Measurements from ENCODE around the gene PDCD7. TPM values are rescaled to one million over a fixed set of nuclear protein-coding genes. Genes with fewer than 3 reads are reported as not detected.
"Not testable (repeated sequence)": the region's sequence is repeated elsewhere in the genome, so short reads cannot be mapped to it uniquely, and the experiment has no call there.

PDCD7 gene
- total RNA-seq, 3 donors from 2014 or later: 35.0 to 38.7 (median 36.1) TPM

DNA sequence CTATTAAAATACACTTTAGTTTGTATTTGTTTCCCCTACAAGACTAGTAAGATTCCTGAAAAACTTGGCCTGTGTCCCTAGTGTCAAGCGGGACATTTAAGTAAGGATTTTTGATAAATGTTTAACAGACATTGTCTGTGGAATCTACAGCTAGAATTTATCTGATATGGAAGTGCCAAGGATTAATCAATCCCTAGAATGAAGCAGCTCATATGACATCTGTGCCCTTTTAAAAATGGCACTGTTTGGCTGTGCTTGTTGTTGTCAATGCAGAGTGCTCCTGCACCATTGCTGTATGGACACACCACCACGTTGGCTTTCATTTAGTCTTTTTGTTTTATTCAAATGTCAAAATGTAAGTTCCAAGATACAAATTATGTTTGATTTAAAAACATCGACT is 14.3 kb upstream of the PDCD7 start:
- Mint-ChIP-seq H3K4me3 (no peak overlapping the region), H3K27me3 (ENCODE audit: low read depth) (no peaks in the 10 kb centered on the region), H3K36me3 (ENCODE audit: insufficient read depth) (peaks cover 17% of the 10 kb centered on the region), H3K9me3 (no peaks in the 10 kb centered on the region), H3K4me1 (ENCODE audit: low read depth) (no peaks in the 10 kb centered on the region)
- DNase-seq (no peak), ATAC-seq (no peak)

DNA sequence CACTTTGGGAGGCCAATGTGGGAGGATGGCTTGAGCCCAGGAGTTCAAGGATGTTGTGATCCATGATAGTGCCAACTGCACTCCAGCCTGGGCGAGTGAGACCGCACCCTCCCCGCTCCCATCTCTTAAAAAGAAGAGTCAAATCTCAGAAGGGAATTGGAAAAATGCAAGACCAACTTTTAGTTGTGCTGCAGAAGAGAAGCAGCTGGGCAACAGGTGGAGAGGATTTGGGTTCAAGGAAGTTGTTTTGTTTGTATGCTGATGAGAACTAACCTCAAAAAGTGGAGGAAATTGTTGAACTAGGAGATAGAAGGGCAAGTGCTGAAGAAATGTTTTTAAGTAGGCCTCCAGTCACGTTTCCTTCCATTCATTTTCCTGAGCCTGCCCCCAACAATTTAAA is 12.8 kb upstream of the PDCD7 start:
- Mint-ChIP-seq H3K4me3 (no peak overlapping the region), H3K36me3 (ENCODE audit: insufficient read depth) (peaks cover 13% of the 10 kb centered on the region), H3K27me3 (ENCODE audit: low read depth) (no peaks in the 10 kb centered on the region), H3K4me1 (ENCODE audit: low read depth) (no peaks in the 10 kb centered on the region), H3K9me3 (no peaks in the 10 kb centered on the region)
- no peak for ATAC-seq
- no peak for DNase-seq

DNA sequence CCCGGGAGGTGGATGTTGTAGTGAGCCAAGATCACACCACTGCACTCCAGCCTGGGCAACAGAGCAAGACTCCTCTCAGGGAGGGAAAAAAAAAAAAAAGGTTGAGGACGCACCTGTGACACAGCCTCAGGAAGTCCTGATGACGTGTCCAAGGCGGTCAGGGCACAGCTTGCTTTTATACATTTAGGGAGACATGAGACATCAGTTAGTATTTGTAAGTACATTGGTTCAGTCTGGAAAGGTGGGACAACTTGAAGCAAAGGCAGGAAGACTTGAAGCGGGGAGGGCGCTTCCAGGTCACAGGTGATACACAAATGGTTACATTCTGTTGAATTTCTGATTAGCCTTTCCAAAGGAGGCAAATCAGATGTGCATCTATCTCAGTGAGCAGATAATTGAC is 5.0 kb upstream of the PDCD7 start:
- not testable (repeated sequence) for H3K4me1 Mint-ChIP-seq (ENCODE audit: low read depth); H3K4me3 Mint-ChIP-seq; H3K9me3 Mint-ChIP-seq; H3K36me3 Mint-ChIP-seq (ENCODE audit: insufficient read depth); H3K27me3 Mint-ChIP-seq (ENCODE audit: low read depth); ATAC-seq; DNase-seq

DNA sequence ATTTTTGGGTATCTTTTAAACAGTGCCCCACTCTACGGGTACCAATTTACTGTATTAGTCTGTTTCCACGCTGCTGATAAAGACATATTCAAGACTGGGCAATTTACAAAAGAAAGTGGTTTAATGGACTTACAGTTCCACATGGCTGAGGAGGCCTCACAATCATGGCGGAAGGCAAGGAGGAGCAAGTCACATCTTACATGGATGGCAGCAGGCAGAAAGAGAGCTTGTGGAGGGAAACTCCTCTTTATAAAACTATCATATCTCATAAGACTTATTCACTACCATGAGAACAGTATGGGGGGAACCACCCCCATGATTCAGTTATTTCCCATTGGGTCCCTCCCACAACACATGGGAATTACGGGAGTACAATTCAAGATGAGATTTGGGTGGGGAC is 4.3 kb upstream of the PDCD7 start:
- not testable (repeated sequence) for ATAC-seq; H3K27me3 Mint-ChIP-seq (ENCODE audit: low read depth); H3K4me1 Mint-ChIP-seq (ENCODE audit: low read depth); H3K9me3 Mint-ChIP-seq; H3K36me3 Mint-ChIP-seq (ENCODE audit: insufficient read depth); DNase-seq; H3K4me3 Mint-ChIP-seq

DNA sequence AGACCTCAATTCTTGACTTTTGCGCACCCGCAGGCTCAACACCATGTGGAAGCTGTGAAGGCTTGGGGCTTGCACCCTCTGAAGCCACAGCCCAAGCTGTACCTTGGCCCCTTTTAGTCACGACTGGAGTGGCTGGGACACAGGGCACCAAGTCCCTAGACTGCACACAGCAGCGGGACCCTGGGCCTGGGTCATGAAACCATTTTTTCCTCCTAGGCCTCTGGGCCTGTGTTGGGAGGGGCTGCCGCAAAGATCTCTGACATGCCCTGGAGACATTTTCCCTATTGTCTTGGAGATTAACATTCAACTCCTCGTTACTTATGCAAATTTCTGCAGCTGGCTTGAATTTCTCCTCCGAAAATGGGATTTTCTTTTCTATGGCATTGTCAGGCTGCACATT is 3.5 kb upstream of the PDCD7 start:
- not testable (repeated sequence) for H3K9me3 Mint-ChIP-seq; H3K4me3 Mint-ChIP-seq; H3K36me3 Mint-ChIP-seq (ENCODE audit: insufficient read depth); ATAC-seq; DNase-seq; H3K27me3 Mint-ChIP-seq (ENCODE audit: low read depth); H3K4me1 Mint-ChIP-seq (ENCODE audit: low read depth)

DNA sequence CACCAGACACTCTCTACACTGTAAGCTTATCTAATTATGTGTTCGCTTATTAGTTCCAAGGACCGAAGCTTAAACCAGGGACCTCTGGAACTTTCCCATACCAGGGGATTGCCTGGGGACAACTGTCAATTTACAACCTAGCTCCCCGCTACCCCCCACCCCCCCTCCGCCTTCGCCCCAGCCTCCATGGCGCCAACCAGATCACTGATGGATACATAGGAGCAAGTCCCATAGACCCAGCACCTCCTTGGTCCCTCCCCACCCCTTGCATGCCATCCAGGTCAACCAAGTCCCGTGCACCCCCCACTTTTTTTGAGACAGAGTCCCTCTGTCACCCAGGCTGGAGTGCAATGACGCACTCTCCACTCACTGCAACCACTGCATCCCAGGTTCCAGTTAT is 930 bp upstream of the PDCD7 start:
- ATAC-seq (no peak), DNase-seq (no peak)
- Mint-ChIP-seq H3K4me3 (peak overlapping the region; percentile 89), H3K36me3 (ENCODE audit: insufficient read depth) (peaks cover 12% of the 10 kb centered on the region), H3K9me3 (peaks cover 4% of the 10 kb centered on the region), H3K4me1 (ENCODE audit: low read depth) (peaks cover 18% of the 10 kb centered on the region), H3K27me3 (ENCODE audit: low read depth) (no peaks in the 10 kb centered on the region)

DNA sequence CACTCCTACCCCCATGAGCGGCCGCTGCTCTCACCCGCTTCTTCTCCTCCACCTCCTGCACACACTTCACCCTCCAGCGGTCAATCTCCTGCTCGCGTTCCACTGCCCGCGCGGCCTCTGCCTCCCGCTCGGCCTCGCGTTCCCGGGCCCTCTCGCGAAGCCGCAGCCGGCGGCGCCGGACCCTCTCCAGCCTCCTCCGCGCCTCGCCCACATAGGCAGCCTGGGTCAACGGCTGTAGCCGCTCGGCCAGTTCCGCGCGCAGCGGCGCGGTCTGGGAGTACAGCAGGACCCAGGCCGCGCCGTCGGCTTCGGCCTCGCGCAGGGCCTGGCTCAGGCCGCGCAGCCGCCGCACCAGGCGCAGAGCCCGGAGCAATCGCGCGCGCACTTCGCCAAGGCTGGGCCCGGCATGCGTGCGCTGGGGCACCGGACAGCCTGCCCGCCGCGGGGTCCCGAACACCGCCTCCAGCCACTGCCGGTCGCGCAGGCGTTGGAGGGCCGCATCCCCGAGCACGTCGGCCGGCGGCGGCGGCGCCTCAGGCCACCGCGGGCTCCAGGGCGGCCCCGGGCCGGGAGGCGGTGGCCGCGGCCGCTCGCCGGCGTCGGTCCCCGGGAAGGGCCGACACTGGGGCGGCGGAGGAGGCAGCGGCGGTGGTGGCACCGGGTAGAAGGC is 595 bp downstream of the PDCD7 start:
- Mint-ChIP-seq H3K4me3 (peak overlapping the region; percentile 89), H3K27me3 (ENCODE audit: low read depth) (no peaks in the 10 kb centered on the region), H3K36me3 (ENCODE audit: insufficient read depth) (peaks cover 22% of the 10 kb centered on the region), H3K4me1 (ENCODE audit: low read depth) (peaks cover 23% of the 10 kb centered on the region), H3K9me3 (peaks cover 4% of the 10 kb centered on the region)
- DNase-seq (no peak), ATAC-seq (peak; percentile 61 to 69)

DNA sequence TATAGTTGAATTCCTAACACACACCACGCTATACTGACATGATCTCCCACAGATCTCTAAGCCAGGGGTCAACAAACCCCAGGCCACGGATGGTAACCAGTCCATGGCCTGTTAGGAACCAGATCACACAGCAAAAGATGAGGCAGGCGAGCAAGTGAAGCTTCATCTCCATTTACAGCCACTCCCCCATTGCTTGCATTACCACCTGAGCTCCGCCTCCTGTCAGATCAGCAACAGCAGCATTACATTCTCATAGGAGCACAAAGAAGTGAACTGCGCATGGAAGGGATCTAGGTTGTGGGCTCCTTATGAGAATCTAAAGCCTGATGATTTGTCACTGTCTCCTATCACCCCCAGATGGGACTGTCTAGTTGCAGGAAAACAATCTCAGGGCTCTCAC is 2.7 kb downstream of the PDCD7 start:
- ATAC-seq (no peak), DNase-seq (no peak)
- peaks cover 28% of the 10 kb centered on the region for H3K36me3 Mint-ChIP-seq (ENCODE audit: insufficient read depth)
- peak overlapping the region; percentile 40 for H3K4me3 Mint-ChIP-seq
- H3K9me3 Mint-ChIP-seq: no peaks in the 10 kb centered on the region
- no peaks in the 10 kb centered on the region for H3K27me3 Mint-ChIP-seq (ENCODE audit: low read depth)
- peaks cover 26% of the 10 kb centered on the region for H3K4me1 Mint-ChIP-seq (ENCODE audit: low read depth)

DNA sequence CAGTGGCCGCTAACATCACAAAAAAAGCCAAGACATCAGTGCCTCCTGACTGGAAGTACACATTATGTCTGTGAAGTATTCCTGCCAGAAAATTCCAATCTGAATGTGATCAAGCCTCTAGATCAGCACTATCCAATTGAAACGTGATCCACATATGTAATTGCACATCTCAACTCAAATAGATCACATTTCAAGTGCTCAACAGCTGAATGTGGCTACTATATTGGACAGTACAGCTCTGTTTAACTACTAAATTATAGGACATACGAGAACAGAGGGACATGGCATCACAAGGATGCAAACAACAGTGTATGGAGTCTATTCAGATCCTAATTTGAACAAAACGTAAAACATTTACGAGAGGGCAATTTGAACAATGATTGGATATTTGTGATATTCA is 18.1 kb downstream of the PDCD7 start:
- ATAC-seq (no peak), DNase-seq (no peak)
- no peaks in the 10 kb centered on the region for H3K9me3 Mint-ChIP-seq
- H3K27me3 Mint-ChIP-seq (ENCODE audit: low read depth): no peaks in the 10 kb centered on the region
- H3K4me3 Mint-ChIP-seq: no peak overlapping the region
- peaks cover 49% of the 10 kb centered on the region for H3K36me3 Mint-ChIP-seq (ENCODE audit: insufficient read depth)
- H3K4me1 Mint-ChIP-seq (ENCODE audit: low read depth): no peaks in the 10 kb centered on the region

DNA sequence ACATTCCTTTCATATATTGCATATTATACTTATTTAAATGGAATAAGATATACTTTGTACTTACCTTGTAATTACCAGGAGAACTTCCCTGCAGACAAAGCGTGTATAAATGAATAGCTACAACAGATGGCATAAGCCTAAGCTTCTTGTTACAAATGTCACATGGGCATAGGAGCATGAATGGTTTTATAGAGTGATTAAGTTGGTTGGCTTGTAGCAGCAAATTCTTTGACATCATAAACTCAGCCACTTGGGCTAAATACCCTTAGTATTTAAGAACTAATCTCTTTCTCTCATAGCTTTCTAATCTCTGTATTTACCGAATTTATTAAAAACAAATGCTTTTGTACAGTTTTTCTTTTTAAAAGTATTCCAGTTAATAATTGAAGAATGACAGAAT is 18.5 kb downstream of the PDCD7 start, which contains the start of gene UBAP1L:
Gene UBAP1L (minus strand): TSS at position 115 of the 400 bp plus-strand sequence. CDS start 8,985 bp downstream, outside the sequence.
- H3K4me1 Mint-ChIP-seq (ENCODE audit: low read depth): no peaks in the 10 kb centered on the region
- no peak for DNase-seq
- H3K27me3 Mint-ChIP-seq (ENCODE audit: low read depth): no peaks in the 10 kb centered on the region
- no peak for ATAC-seq
- H3K9me3 Mint-ChIP-seq: no peaks in the 10 kb centered on the region
- H3K36me3 Mint-ChIP-seq (ENCODE audit: insufficient read depth): peaks cover 49% of the 10 kb centered on the region
- no peak within 1 kb of the TSS for H3K4me3 Mint-ChIP-seq

DNA sequence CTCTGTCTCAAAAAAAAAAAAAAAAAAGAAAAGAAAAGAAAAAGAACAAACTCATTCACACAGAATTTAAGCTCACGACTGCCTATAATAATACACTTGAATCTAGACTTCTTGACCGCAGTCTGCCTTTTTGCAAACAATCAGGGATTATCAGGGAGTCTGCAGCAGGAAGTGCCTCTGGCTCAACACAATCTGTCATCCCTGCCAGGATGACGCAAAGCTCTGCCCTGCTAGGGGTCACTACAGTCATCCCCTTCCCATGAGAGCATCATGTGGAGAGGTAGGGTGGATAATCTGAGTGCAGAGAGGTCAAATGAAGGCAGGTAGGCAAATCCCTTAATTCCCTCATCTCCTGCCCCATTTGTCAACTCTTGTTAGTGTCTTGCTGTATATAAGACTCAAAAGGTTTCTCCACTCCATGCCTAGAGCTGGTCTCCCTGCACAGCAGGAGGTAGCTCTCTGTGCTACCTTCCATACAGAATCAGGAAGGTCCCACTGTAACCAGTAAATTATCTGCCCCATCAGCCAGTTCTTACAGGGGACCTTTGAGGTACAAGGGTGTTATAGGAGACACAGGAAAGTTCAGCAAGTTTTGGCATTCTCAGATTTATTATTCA is 22.8 kb downstream of the PDCD7 start:
- H3K4me1 Mint-ChIP-seq (ENCODE audit: low read depth): no peaks in the 10 kb centered on the region
- ATAC-seq: no peak
- H3K9me3 Mint-ChIP-seq: no peaks in the 10 kb centered on the region
- no peak overlapping the region for H3K4me3 Mint-ChIP-seq
- no peaks in the 10 kb centered on the region for H3K27me3 Mint-ChIP-seq (ENCODE audit: low read depth)
- peaks cover 28% of the 10 kb centered on the region for H3K36me3 Mint-ChIP-seq (ENCODE audit: insufficient read depth)
- DNase-seq: no peak

DNA sequence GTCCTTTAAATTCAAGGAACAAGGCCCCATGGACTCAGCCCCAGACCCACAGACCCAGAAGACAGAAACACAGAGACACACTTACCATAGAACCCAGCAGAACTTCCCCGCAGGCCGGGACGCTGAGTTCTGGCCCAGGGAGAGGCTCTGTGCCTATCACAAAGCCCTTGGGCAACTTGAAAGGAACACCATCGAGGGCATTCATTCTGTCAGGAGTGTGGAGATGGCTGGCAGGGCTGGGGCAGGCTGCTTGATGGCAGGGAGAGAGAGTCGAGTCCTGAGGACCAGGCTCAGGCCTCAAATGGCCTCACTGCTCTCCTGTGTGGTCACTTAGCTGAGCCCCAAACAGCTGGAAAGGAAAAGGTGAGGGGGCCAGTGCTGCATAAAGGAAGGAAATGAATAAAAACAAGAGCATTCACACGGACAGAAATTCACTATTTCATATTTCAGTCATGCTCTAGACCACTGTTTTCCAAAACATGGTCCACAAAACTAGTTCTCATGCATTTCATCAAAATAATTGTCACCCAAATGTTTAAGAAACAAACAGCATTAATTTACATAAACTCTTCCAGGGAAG is 27.5 kb downstream of the PDCD7 start:
- Mint-ChIP-seq H3K4me1 (ENCODE audit: low read depth) (peaks cover 5% of the 10 kb centered on the region), H3K4me3 (no peak overlapping the region), H3K9me3 (no peaks in the 10 kb centered on the region), H3K27me3 (ENCODE audit: low read depth) (no peaks in the 10 kb centered on the region), H3K36me3 (ENCODE audit: insufficient read depth) (peaks cover 17% of the 10 kb centered on the region)
- DNase-seq (no peak), ATAC-seq (no peak)

DNA sequence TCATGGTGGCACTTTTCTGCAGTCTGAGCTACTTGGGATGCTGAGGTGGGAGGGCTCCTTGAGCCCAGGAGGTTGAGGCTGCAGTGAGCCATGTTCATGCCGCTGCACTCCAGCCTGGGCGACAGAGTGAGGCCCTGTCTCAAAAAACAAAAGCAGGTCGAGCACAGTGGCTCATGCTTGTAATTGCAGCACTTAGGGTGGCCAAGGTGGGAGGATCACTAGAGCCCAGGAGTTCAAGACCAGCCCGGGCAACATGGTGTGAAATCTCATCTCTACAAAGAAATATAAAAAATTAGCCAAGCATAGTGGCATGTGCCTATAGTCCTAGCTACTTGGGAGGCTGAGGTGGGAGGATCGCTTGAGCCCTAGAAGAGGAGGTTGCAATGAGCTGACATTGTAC is 28.6 kb downstream of the PDCD7 start:
- Mint-ChIP-seq H3K4me3 (no peak overlapping the region), H3K9me3 (no peaks in the 10 kb centered on the region), H3K4me1 (ENCODE audit: low read depth) (peaks cover 5% of the 10 kb centered on the region), H3K27me3 (ENCODE audit: low read depth) (no peaks in the 10 kb centered on the region), H3K36me3 (ENCODE audit: insufficient read depth) (peaks cover 14% of the 10 kb centered on the region)
- ATAC-seq (no peak), DNase-seq (no peak)

DNA sequence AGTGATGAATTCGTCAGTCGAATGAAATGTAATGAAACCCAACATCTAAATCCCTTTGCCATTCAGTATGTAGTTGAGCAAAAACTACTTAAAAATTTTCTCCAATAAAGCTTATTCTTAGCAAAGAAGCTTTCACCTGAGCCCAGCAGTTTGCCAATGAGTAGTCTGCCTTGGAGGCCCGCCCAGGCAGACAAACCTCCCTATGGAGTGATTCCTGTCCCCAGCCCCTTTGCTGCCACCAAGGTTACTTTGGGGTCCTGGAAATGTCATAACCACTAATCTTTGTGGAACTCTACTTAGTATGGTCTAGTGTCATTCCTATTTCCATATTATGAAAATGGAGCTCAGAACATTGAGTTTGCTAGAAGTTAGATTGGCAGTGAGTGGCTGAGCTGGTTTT is 30.7 kb downstream of the PDCD7 start:
- Mint-ChIP-seq H3K4me3 (no peak overlapping the region), H3K4me1 (ENCODE audit: low read depth) (peaks cover 5% of the 10 kb centered on the region), H3K27me3 (ENCODE audit: low read depth) (no peaks in the 10 kb centered on the region), H3K9me3 (no peaks in the 10 kb centered on the region), H3K36me3 (ENCODE audit: insufficient read depth) (peaks cover 26% of the 10 kb centered on the region)
- ATAC-seq: no peak
- no peak for DNase-seq
